ENCODE measurements around the gene PRRC1. TPM values are rescaled to one million over a fixed set of nuclear protein-coding genes. Genes with fewer than 3 reads are reported as not detected.

The PRRC1 gene
- 33.9 and 36.2 TPM in 2 replicates for total RNA-seq

GRCh38 chr5:127517480-127518318 lies at the start of gene PRRC1:
Gene PRRC1 (plus strand): TSS chr5:127517640. CDS start chr5:127523480, 5,840 bp downstream.

Other genes with a start within 250 kb of the PRRC1 start
- gene MEGF10, start 226.8 kb upstream of the PRRC1 start, total RNA-seq: 0.43 and 1.6 TPM in 2 replicates
- not detected in 2 replicates for gene CTXN3, start 131.4 kb downstream of the PRRC1 start, total RNA-seq
- gene CCDC192, start 185.8 kb downstream of the PRRC1 start, total RNA-seq: not detected in 2 replicates

All from dermis lymphatic vessel endothelial cell (primary cell).